ENCODE results near the gene MMAB. TPM values are rescaled to one million over a fixed set of nuclear protein-coding genes. Genes with fewer than 3 reads are reported as not detected.

MMAB gene
- total and polyA plus RNA-seq, 7 experiments from 2014 or later: 13.5 to 43.3 (median 23.6) TPM

DNA sequence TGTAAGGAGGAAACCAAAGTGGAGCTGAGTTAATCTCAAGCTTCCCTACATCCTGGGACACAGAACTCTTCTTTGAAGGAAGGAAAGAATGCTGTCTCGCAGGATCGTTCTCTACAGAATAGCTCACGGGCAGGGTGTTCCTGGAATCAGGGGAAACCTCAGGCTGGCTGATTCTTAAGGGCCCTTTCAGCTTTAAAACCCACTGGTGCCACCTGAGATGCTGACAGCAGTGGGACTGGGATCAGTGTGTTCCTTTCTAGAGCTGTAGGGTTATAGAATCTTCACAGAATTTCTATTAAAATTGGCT lies 48.1 kb downstream of the MMAB start:
- Histone ChIP-seq H3K4me1 (ENCODE audit: control insufficient read depth in 2 of 2, insufficient read depth in 2 of 2, low read length in 2 of 2) (no peaks in the 10 kb centered on the region), H3K4me3 (ENCODE audit: low read length) (no peak overlapping the region), H3K36me3 (ENCODE audit: control insufficient read depth in 2 of 3, insufficient read depth in 3 of 3, low read length in 3 of 3) (peaks cover 0 to 89% (median 7%) of the 10 kb centered on the region in 3 experiments), H3K27me3 (ENCODE audit: control insufficient read depth in 2 of 2, insufficient read depth in 2 of 2, low read length in 2 of 2) (no peaks in the 10 kb centered on the region), H3K27ac (ENCODE audit: low read depth, low read length) (no peak overlapping the region), H3K9me3 (ENCODE audit: control insufficient read depth in 2 of 3, low read length in 3 of 3) (no peaks in the 10 kb centered on the region)
- intact Hi-C loops (cut with micrococcal nuclease): no loop called here
- POLR2A ChIA-PET: no interaction called here
- CTCF ChIA-PET: no interaction called here
- Mint-ChIP-seq H3K9me3 (peaks cover 0 to 1% (median 0%) of the 10 kb centered on the region in 11 donors), H3K4me1 (peaks cover 0 to 6% (median 0%) of the 10 kb centered on the region in 7 donors), H3K36me3 (peaks cover 5 to 62% (median 16%) of the 10 kb centered on the region in 5 donors), H3K27ac (no peak overlapping the region), H3K4me3 (no peak overlapping the region), H3K27me3 (no peaks in the 10 kb centered on the region)
- no peak for DNase-seq
- no peak for ATAC-seq

DNA sequence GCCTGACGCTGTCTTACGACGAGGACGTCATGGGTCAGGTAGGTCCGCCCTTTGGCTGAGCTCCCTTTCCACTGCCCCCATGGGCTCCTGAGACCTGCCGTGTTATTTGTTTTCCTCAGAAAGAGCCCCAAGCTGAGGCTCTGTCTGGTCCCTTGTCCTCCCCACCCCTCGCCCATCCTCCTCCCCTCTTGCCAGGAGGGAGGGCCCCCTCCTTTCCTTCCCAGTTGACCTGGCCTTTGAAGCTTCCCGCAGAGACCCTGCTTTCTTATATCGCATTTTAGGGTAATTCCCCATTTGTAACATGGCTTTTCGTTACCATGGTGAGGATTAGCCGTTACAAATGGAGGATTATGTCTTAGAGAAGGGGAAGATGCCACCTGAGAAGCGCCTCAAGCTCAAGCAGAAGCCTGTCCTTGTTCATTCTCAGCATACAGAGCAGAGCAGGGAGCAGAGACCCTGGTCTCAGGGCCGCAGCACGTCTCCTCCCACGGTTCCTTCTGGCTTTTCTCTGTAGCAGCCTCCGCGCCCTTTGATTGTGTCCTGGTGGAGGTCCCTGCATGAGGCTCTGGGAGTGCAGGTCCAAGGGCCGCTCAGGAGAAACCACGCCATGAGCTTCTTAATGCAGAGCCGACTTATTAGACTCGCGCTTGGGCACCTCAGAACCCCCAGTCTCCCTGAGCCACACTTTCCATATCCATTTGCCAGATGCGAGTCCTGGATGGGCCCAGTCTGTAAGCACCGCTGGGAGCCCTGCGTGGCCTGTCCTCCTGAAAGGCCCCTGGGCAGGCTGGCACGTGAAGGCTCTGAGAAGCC lies 48.6 kb downstream of the MMAB start:
- peaks cover 5 to 61% (median 14%) of the 10 kb centered on the region in 5 donors for H3K36me3 Mint-ChIP-seq
- ChIA-PET POLR2A (no interaction called here), CTCF (interaction anchor here (0.7 kb wide), 1 partner anchor 250 kb away, joined by 3 read pairs; no protein-coding TSS in a partner anchor)
- Histone ChIP-seq H3K4me3 (ENCODE audit: low read length) (no peak overlapping the region), H3K27me3 (ENCODE audit: control insufficient read depth in 2 of 2, insufficient read depth in 2 of 2, low read length in 2 of 2) (no peaks in the 10 kb centered on the region), H3K36me3 (ENCODE audit: control insufficient read depth in 2 of 3, insufficient read depth in 3 of 3, low read length in 3 of 3) (peaks cover 0 to 89% (median 7%) of the 10 kb centered on the region in 3 experiments), H3K27ac (ENCODE audit: low read depth, low read length) (no peak overlapping the region), H3K4me1 (ENCODE audit: control insufficient read depth in 2 of 2, insufficient read depth in 2 of 2, low read length in 2 of 2) (no peaks in the 10 kb centered on the region), H3K9me3 (ENCODE audit: control insufficient read depth in 2 of 3, low read length in 3 of 3) (no peaks in the 10 kb centered on the region)
- peaks cover 0 to 6% (median 0%) of the 10 kb centered on the region in 7 donors for H3K4me1 Mint-ChIP-seq
- DNase-seq (no peak), ATAC-seq (no peak)
- H3K4me3 Mint-ChIP-seq: no peak overlapping the region
- no peaks in the 10 kb centered on the region for H3K27me3 Mint-ChIP-seq
- intact Hi-C loops (cut with micrococcal nuclease): no loop called here
- H3K27ac Mint-ChIP-seq: no peak overlapping the region
- peaks cover 0 to 1% (median 0%) of the 10 kb centered on the region in 11 donors for H3K9me3 Mint-ChIP-seq

DNA sequence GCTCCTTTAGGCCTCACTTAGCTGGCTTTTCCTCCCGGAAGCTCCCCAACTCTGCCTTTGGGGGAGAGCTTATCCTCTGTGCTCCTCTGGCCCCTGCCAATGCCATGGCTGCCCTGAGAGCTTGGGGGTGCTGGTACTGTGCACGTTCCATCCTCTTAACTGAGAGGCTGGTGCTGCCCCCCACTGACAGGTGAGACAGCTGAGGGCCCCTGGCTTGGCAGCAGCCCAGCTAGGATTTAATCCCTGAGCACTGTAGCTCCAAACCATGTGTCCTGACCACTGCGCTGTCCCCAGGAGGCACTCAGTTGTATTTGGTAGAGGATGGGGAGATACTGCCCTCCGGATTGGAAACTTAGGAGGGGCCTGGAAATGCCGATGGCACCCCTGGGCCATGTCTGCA lies 49.8 kb downstream of the MMAB start:
- ChIA-PET CTCF (no interaction called here), POLR2A (no interaction called here)
- Histone ChIP-seq H3K27ac (ENCODE audit: low read depth, low read length) (no peak overlapping the region), H3K9me3 (ENCODE audit: control insufficient read depth in 2 of 3, low read length in 3 of 3) (no peaks in the 10 kb centered on the region), H3K27me3 (ENCODE audit: control insufficient read depth in 2 of 2, insufficient read depth in 2 of 2, low read length in 2 of 2) (no peaks in the 10 kb centered on the region), H3K4me1 (ENCODE audit: control insufficient read depth in 2 of 2, insufficient read depth in 2 of 2, low read length in 2 of 2) (no peaks in the 10 kb centered on the region), H3K4me3 (ENCODE audit: low read length) (no peak overlapping the region), H3K36me3 (ENCODE audit: control insufficient read depth in 2 of 3, insufficient read depth in 3 of 3, low read length in 3 of 3) (peaks cover 0 to 94% (median 7%) of the 10 kb centered on the region in 3 experiments)
- H3K4me1 Mint-ChIP-seq: peaks cover 0 to 8% (median 0%) of the 10 kb centered on the region in 7 donors
- peaks cover 5 to 68% (median 17%) of the 10 kb centered on the region in 5 donors for H3K36me3 Mint-ChIP-seq
- intact Hi-C loops (cut with micrococcal nuclease): no loop called here
- DNase-seq (no peak), ATAC-seq (no peak)
- no peaks in the 10 kb centered on the region for H3K27me3 Mint-ChIP-seq
- H3K4me3 Mint-ChIP-seq: no peak overlapping the region
- peak overlapping the region in 3 of 9 donors; percentile 1 to 38 (median 25) for H3K27ac Mint-ChIP-seq
- H3K9me3 Mint-ChIP-seq: peaks cover 0 to 1% (median 0%) of the 10 kb centered on the region in 11 donors

DNA sequence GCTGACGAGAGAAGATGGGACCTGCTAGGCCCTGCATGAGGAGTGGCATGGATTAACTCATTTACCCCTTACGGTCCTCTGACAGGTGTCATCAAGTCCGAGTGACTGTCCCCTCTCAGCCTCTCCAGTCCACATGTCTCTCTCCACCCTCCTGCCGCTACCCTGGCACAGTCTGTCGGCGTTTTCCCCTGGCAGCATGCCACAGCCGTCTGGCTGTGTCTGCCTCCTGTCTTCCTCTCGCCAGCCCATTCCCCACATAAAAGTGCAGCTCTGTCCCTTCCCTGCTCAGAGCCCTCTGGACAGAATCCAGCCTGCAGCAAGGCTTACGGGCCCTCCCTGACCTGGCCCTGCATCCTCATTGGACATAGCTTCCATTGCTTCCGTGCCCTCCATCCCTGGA lies 50.2 kb downstream of the MMAB start:
- H3K9me3 ChIP-seq (ENCODE audit: control insufficient read depth in 2 of 3, low read length in 3 of 3): no peaks in the 10 kb centered on the region
- H3K27ac ChIP-seq (ENCODE audit: low read depth, low read length): no peak overlapping the region
- CTCF ChIA-PET: no interaction called here
- Mint-ChIP-seq H3K4me3 (no peak overlapping the region), H3K27me3 (no peaks in the 10 kb centered on the region), H3K36me3 (peaks cover 5 to 72% (median 20%) of the 10 kb centered on the region in 5 donors), H3K4me1 (peaks cover 0 to 12% (median 0%) of the 10 kb centered on the region in 7 donors), H3K27ac (peak overlapping the region in 3 of 9 donors; percentile 1 to 38 (median 25)), H3K9me3 (peaks cover 0 to 1% (median 0%) of the 10 kb centered on the region in 11 donors)
- no peaks in the 10 kb centered on the region for H3K4me1 ChIP-seq (ENCODE audit: control insufficient read depth in 2 of 2, insufficient read depth in 2 of 2, low read length in 2 of 2)
- intact Hi-C loops (cut with micrococcal nuclease): no loop called here
- POLR2A ChIA-PET: no interaction called here
- peaks cover 0 to 97% (median 7%) of the 10 kb centered on the region in 3 experiments for H3K36me3 ChIP-seq (ENCODE audit: control insufficient read depth in 2 of 3, insufficient read depth in 3 of 3, low read length in 3 of 3)
- H3K27me3 ChIP-seq (ENCODE audit: control insufficient read depth in 2 of 2, insufficient read depth in 2 of 2, low read length in 2 of 2): no peaks in the 10 kb centered on the region
- DNase-seq: no peak
- H3K4me3 ChIP-seq (ENCODE audit: low read length): no peak overlapping the region
- ATAC-seq: no peak

GRCh38 chr12:109521831-109522230 lies 51.5 kb downstream of the MMAB start:
- no peak for DNase-seq
- Mint-ChIP-seq H3K4me1 (peaks cover 0 to 12% (median 0%) of the 10 kb centered on the region in 7 donors), H3K27ac (no peak overlapping the region), H3K27me3 (no peaks in the 10 kb centered on the region), H3K9me3 (peaks cover 0 to 1% (median 0%) of the 10 kb centered on the region in 11 donors), H3K4me3 (no peak overlapping the region), H3K36me3 (peaks cover 11 to 78% (median 23%) of the 10 kb centered on the region in 5 donors)
- no peak for ATAC-seq
- no peak overlapping the region for H3K4me3 ChIP-seq (ENCODE audit: low read length)
- ChIA-PET CTCF (no interaction called here), POLR2A (no interaction called here)
- H3K27ac ChIP-seq (ENCODE audit: low read depth, low read length): no peak overlapping the region
- H3K27me3 ChIP-seq (ENCODE audit: control insufficient read depth in 2 of 2, insufficient read depth in 2 of 2, low read length in 2 of 2): no peaks in the 10 kb centered on the region
- H3K9me3 ChIP-seq (ENCODE audit: control insufficient read depth in 2 of 3, low read length in 3 of 3): no peaks in the 10 kb centered on the region
- intact Hi-C loops (cut with micrococcal nuclease): no loop called here
- H3K36me3 ChIP-seq (ENCODE audit: control insufficient read depth in 2 of 3, insufficient read depth in 3 of 3, low read length in 3 of 3): peaks cover 0 to 97% (median 11%) of the 10 kb centered on the region in 3 experiments
- no peaks in the 10 kb centered on the region for H3K4me1 ChIP-seq (ENCODE audit: control insufficient read depth in 2 of 2, insufficient read depth in 2 of 2, low read length in 2 of 2)

GRCh38 chr12:109519787-109520186 lies 53.5 kb downstream of the MMAB start:
- Histone ChIP-seq H3K27ac (ENCODE audit: low read depth, low read length) (no peak overlapping the region), H3K4me1 (ENCODE audit: control insufficient read depth in 2 of 2, insufficient read depth in 2 of 2, low read length in 2 of 2) (no peaks in the 10 kb centered on the region), H3K9me3 (ENCODE audit: control insufficient read depth in 2 of 3, low read length in 3 of 3) (no peaks in the 10 kb centered on the region), H3K36me3 (ENCODE audit: control insufficient read depth in 2 of 3, insufficient read depth in 3 of 3, low read length in 3 of 3) (peaks cover 0 to 86% (median 11%) of the 10 kb centered on the region in 3 experiments), H3K4me3 (ENCODE audit: low read length) (no peak overlapping the region), H3K27me3 (ENCODE audit: control insufficient read depth in 2 of 2, insufficient read depth in 2 of 2, low read length in 2 of 2) (no peaks in the 10 kb centered on the region)
- H3K27ac Mint-ChIP-seq: peak overlapping the region in 1 of 9 donors; percentile 59
- no peaks in the 10 kb centered on the region for H3K27me3 Mint-ChIP-seq
- no peaks in the 10 kb centered on the region for H3K9me3 Mint-ChIP-seq
- no peak overlapping the region for H3K4me3 Mint-ChIP-seq
- H3K4me1 Mint-ChIP-seq: peaks cover 0 to 12% (median 0%) of the 10 kb centered on the region in 7 donors
- H3K36me3 Mint-ChIP-seq: peaks cover 14 to 77% (median 29%) of the 10 kb centered on the region in 5 donors
- ATAC-seq (no peak), DNase-seq (no peak)
- intact Hi-C loops (cut with micrococcal nuclease): no loop called here
- POLR2A ChIA-PET: no interaction called here
- CTCF ChIA-PET: interaction anchor here (1.1 kb wide), 1 partner anchor 255 kb away, joined by 4 read pairs; no protein-coding TSS in a partner anchor
